Stimulated activated CD8-positive, alpha-beta memory T cell treated with anti-CD3 and anti-CD28 coated beads, Interleukin-4, amount 100 ng/mL, for 24 hours (primary cell): Measurements from ENCODE around the gene SUCLG1.
"Not testable (repeated sequence)": the region's sequence is repeated elsewhere in the genome, so short reads cannot be mapped to it uniquely, and the experiment has no call there.

Experiments
- DNase-seq: peaks from one replicate; pipeline ENCODE4 v3.0.0-alpha.2; 2020; ENCODE audit warnings: low read depth

The SUCLG1 gene

DNA sequence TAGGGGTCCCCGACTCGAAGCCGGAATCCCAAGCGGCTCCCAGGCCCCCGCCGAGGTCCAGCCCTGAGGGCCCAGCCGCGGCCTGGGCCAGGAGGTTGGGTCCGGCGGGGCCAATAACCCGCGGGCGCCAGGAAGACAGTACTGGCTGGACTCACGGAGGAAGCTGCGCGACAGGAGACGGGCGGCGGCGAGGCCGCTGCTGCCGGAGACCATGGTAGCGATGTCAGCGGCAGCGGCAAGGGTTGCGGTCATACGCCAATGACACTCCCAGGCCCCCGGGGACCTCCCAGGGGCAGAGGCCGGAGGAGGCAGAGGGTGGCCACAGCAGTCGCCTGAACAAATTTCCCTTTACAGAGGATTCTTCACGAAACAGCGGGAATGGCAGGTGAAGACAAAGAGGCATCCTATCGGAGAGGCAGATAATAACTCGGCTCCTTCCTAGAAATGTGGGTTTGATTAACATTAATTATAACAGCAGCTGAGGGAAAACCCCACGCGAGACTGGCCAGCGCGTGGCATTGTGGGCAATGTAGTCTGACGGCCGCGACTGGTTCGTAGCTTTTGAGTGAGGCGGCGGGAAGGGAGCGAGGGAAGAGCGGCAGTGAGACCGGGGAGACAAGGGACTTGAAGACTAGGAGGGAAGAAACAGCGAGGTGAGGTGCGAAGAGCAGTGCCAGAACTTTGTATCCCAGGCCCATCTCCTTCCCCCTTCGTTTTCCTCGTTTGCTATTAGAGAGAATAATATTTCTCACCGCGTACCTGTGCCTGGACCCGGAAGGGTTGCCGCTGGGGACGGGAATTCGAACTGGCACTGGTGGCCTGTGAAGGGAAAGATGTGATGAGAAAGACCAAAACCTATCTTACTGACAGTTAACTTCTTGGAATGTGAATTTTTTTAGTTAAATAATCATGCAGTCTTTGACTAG lies at the start of gene SUCLG1:
TSS of gene SUCLG1 (minus strand) at position 263 of the 926 bp plus-strand sequence. CDS start at position 252, 11 bp downstream.
- DNase-seq = peak; percentile 74

DNA sequence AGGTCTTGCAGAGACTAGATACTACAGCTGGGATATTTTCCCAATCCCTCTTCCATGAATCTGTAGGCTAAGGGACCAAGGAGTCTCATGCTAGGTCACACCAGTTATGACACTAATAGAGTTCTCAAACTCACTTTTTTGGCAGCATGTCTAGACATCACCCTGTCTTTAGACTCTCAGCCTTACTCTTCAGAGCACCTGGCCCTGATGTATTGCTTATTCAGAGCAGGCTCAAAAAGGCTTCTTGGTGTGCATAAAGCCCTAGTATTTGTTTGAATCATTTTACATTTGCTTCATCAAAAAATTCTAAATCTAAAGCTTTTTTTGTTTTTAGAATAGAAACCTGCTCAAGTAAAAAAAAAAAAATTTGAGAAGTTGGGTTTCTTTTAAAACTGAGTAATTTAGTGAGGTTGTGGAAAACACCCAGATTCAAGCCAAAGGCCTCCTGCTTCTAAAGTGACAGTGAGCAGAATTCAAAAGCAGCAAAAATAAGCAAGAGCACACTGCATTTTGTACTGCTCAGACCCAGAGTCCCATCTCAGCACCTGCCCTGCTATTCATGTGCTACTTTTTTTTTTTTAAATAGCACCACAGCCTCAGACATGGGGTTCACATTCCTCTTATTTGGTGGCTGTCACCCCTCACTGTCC lies 39.2 kb upstream of the SUCLG1 start:
- no peak for DNase-seq

DNA sequence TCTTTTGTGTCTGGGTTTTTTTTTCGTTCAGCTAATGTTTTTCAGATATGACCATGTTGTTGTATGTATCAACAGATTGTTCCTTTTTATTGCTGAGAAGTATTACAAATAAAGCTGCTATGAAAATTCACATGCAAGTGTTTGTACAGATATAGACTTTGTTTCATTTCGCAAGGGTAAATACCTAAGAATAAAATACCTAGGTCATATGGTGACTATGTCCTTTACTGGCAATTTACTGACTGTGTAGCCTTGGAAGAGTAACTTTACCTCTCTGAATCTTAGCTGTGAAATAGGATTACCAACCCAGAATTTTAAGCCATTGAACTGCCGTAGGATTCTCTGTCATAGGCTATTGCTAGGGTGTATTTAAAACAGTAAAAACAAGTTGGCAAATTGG lies 38.2 kb upstream of the SUCLG1 start:
- DNase-seq = no peak

DNA sequence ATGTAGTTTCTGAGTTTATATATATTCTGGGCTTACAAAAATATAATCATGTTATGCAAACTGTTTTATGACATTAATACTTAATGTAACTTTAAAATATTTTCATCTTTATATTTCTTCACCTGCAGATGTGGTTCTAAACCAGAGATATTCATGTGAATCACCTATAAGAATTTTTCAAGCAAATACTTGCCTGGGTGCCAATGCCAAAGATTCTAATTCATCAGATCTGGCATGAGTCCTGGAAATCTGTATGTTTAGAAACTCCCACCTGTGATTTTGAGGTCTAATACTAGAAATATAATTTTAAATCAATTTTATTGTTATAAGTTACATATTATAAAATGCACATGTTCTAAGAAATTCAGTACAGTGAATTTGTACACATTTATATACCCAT lies 37.3 kb upstream of the SUCLG1 start:
- DNase-seq = no peak

- DNase-seq = no peak
Measured at GRCh38 chr2:84495539-84496146, 36.6 kb upstream of the SUCLG1 start.

GRCh38 chr2:84494070-84494469 lies 35.0 kb upstream of the SUCLG1 start:
- DNase-seq = no peak

DNA sequence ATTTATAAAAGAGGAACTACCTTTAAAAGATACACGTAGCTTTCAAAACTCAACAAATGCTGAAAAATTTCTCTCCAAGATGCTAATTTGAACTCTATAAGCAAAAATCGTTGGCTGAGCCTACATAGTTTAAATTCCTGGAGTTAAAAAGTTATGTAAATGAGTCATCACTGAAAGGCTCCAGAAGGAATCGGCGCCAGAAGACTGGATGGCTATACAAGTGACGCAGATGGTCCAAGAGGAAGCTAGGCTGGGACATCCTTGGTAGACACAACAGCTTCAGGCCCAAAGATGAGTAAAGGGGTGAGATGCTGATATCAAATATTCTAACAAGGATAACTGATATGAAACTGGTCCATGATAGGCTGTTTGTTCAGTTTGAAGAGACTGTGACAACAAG lies 34.4 kb upstream of the SUCLG1 start:
- DNase-seq = no peak

DNA sequence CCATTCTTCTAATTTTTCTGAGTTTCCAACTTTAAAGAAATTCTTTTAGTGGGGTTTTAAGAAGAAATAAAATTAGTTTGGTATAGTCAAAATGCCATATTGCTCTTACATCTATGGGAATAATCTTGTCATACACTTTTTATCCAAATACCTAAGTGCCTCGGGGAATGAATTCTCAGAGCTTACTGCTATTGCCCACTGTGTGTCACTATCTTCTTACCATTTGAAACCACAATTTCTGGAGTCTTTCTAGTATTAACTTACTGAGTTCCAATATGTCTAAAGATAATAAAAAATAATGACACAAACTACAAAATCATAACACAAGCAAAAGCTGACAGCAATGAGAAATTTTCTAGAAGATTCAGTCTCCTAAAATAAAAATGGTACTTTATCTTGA lies 33.5 kb upstream of the SUCLG1 start:
- no peak for DNase-seq

- DNase-seq = no peak
Measured at GRCh38 chr2:84491741-84492140, 32.7 kb upstream of the SUCLG1 start.

DNA sequence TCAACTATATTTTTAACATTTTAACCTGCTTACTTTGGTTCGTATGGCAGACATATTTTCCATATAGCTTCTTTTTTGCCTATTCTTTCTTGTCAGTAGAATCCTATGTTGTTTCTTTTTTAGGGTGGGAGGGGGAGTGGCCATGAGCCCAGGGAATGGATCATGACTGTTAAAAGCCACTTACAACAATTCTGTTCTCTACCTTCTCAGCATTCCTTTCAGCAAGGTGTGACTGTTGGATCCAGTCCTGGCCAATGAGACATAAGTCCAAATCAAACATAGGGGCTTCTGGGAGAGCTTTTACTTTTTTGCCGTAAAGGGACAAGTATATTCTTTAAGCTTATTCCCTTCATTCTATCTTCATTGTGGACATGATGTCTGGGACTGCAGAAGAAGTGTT lies 32.2 kb upstream of the SUCLG1 start:
- no peak for DNase-seq

DNA sequence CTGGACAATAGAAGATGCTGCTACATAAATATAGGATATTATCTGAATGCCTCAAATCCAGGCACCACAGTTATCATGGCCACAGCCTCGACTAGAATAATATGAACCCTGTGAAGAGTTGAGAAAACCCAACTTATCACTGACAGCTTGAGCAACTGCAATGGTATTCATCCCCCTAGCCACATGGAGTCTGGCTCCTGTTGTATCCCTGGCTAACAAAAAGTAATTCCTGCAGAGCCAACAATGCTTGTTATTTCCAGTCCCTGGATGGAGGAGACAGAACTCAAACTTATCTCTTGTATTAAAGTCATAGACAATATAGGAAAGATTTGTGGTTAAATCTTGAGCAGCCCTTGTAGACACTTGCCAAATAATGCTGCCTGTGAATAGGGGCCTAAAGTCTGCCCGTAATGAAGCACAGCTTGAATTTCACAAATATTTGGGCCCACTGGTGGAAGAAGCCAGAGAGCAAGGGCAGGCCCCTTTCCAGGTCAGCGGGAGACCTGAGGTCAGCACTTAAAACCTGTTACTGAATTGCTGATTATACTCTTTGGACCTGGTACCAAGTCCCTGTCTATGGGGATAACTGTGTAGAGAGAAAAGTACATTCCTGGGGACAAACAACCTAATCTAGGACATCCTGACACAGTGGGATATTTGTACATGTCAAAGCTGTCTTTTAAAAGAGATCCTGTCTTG lies 28.4 kb upstream of the SUCLG1 start:
- no peak for DNase-seq

GRCh38 chr2:84486441-84487115 lies 27.5 kb upstream of the SUCLG1 start:
- DNase-seq = no peak

DNA sequence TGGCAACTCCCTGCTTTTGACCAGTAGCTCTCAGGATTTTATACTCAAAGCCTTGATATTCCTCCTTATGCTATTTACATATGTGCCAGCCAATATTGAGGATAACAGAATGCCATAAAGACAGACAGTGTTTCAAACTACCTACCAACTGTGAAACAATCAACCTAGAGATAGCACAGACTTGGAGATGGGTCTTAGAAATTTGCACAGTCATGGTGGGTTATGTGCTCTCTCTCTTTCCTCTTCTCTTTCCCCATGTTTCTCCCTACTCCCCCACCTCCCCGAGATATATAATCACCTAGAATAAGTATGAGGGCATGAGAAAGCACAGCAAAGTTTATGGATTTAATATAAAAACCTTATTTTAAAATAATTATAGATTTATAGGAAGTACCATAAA lies 24.2 kb upstream of the SUCLG1 start:
- no peak for DNase-seq

DNA sequence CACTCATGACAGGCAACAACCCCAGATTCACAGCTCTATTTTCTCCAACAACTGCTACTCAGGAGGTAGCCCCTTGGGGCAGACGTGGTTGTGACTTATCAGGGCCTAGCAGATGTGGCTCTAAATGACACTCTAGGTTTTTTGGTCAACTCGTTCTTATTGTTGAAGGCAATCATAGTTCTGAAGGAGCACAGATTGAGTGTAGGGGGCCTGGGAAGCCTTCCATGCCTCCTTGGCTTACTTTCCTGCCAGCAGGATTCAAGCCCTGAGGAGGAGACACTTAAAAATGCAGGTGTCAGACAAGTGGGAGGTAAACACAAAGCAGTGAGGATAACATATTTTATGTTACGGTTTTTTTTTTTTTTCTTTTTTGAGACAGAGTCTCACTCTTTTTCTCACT lies 23.5 kb upstream of the SUCLG1 start:
- no peak for DNase-seq

GRCh38 chr2:84481702-84482101 lies 22.6 kb upstream of the SUCLG1 start:
- DNase-seq = no peak

DNA sequence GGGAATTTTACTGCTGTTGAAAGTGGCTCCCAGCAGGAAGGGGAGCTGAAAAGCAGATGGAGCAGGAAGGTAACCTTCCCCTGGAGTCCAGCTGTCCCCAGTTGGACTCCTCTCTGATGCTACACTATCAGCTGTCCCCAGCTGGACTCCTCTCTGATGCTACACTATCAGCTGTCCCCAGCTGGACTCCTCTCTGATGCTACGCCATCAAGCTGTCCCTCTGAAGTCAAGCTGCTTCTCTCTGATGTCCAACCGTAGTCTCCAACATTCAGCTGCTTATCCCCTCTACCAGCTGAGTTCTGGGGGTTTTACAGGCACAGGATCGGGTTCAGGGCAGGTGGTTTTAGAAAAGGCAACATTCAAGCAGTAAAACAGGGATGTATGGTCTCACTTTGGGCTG lies 19.8 kb upstream of the SUCLG1 start:
- DNase-seq = no peak

DNA sequence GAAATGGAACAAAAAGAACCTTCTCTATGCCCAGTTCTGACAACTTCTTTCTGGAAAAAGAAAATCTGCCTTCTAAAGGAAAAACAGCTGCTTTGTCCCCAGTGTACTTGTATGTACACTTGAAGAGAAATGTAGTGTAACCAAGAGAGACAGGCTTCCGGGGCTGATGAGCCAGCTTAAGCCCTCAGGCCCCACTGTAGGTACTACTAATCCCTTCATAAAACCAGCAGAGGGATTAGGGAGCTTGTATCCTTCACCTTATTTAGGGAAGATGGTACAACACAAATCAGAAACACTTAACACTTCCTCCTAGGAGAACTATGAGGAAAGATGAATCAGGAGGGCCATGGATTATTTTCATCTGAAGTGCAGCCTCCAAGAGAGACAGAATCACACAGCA lies 18.8 kb upstream of the SUCLG1 start:
- no peak for DNase-seq

- no peak for DNase-seq
Measured at GRCh38 chr2:84474176-84474575, 15.1 kb upstream of the SUCLG1 start.

DNA sequence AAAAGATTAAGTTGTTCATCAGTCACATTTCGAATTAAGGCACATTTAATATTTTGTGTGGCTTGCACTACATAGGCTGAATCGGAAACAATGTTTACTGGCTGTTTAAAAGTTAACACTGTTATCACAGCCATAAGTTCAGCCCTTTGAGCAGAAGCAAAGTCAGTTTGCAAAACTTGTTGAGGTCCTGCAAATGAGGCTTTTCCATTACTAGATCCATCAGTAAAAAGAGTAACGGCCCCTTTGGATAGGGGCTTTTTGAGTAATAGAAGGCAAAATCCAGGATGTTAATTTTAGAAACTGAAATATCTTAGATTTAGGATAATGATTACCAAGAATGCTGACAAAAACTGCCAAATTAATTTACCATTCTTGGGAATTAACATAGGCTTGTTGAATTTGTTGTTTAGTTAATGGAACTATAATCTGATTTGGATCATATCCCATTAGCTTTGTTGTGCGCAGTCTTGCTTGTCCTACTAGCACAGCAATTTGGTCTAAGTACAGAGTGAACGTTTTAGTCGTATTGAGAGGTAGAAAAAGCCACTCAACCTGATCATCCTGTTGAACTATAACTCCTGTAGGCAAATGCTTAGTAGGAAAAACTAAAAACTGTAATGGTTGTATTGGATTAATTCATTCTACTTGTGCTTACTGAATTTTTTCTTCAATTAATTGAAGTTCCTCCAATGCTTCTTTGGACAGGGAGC lies 13.9 kb upstream of the SUCLG1 start:
- DNase-seq = no peak

DNA sequence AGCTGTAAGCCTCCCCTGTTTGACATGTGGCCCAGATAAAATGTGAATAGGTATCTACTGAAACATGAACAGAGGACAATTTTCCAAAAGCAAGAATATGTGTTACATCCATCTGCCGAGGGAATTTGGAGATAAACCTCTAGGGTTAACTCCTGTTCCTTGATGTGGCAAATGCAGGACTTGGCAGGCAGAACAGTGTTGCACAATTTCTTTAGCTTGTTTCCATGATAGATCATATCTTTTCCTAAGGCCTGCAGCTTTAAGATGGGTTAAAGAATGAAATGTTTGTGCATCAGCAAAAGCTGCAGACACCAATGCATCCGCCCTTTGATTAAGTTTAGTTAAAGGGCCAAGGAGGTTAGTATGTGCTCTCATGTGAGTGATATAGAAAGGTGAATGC lies 13.3 kb upstream of the SUCLG1 start:
- not testable (repeated sequence) for DNase-seq

- no peak for DNase-seq
Measured at GRCh38 chr2:84467389-84467788, 8.3 kb upstream of the SUCLG1 start.
